NCI-H1694 treated with DMSO at 0.1 percent for 48 hours (cell line): ENCODE data around the gene SARNP.
"Not testable (repeated sequence)": the region's sequence is repeated elsewhere in the genome, so short reads cannot be mapped to it uniquely, and the experiment has no call there.

Experiments used
- DNase-seq: peaks from one replicate; lab custom pipeline; 2025; lab: John Stamatoyannopoulos, UW

SARNP gene

DNA sequence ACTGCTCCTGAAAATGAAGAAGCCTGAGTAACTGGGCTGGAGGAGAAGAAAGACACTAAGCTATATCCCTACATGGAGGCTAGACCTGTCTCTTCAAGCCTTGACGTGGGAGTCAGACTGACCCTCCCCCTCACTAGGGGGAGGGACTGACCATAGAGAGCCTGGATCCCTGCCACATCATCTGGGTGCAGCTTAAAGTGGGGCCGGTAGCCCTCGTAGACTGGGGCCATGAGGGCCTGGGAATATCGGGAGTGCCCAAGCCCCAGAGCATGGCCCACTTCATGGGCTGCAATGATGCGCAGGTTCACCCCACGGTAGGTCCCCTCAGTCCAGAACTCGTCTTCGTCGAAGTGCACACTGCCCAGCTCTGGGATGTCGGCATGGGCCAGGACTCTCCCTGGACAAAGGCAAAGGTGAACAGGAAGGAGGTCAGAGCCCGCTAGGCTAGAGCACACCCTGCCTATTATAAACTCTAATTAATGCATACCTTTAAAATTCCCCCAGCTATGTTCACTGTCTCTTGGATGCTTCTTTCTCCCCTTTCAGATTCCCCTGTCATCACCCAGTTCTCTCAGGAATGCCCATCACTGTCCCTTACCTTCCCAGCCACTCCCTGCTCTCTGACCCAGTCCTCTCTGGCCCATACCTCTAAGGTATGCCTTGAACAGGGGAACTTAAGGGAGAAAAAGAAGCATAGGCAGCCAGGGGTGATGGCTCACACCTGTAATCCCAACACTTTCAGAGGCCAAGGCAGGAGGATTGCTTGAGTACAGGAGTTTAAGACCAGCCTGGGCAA, 22.0 kb upstream of the SARNP start:
- no peak for DNase-seq

DNA sequence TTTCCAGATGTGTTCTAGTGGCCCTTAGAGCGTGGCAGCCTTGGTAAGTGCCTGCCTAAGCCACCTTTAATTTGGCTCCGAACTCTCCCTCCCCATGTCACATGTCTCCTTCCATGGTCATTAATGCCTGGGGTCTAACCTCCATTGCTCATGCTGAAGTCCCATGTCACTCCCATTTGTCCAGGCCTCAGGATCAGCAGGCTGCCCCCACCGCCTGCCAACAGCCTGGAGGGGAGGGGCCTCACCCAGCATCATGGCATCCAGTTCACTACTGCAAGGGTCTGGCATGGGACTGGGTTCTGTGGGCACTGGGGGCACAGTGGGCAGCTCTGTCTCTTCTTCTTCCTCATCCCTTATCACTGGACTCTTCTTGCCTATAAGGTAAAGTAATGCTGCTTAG, 20.8 kb upstream of the SARNP start:
- DNase-seq, result no peak

- DNase-seq, result not testable (repeated sequence)
These were observed 16.9 kb upstream of the SARNP start for GRCh38 chr12:55834400-55834799.

GRCh38 chr12:55833056-55833455, 15.5 kb upstream of the SARNP start:
- no peak for DNase-seq

GRCh38 chr12:55831447-55831815, 13.9 kb upstream of the SARNP start:
- DNase-seq, result no peak

GRCh38 chr12:55830601-55831446, 13.3 kb upstream of the SARNP start:
- DNase-seq, result peak; percentile 4

- DNase-seq, result no peak
These were observed 12.6 kb upstream of the SARNP start for GRCh38 chr12:55829967-55830600.

GRCh38 chr12:55828357-55828756, 10.8 kb upstream of the SARNP start:
- DNase-seq, result no peak

- DNase-seq, result no peak
These were observed 10.3 kb upstream of the SARNP start for GRCh38 chr12:55827806-55828205.

GRCh38 chr12:55824726-55825125, 7.2 kb upstream of the SARNP start:
- DNase-seq, result no peak

DNA sequence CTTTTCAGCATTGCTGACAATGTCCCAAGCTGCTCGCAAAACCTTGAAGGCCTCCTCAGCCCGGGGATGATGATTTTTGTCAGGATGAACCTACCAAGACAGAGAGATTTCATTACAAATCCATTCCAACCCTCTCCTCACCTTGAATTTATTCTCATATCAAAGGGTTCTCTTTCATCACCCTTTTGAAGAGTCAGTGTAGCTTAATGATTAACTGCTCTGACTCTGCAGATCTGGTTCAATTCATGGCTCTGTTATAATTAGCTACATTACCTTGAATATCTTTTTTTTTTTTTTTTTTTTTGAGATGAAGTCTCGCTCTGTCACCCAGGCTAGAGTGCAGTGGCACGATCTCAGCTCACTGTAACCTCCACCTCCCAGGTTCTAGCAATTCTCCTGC, 5.9 kb upstream of the SARNP start:
- DNase-seq, result no peak

DNA sequence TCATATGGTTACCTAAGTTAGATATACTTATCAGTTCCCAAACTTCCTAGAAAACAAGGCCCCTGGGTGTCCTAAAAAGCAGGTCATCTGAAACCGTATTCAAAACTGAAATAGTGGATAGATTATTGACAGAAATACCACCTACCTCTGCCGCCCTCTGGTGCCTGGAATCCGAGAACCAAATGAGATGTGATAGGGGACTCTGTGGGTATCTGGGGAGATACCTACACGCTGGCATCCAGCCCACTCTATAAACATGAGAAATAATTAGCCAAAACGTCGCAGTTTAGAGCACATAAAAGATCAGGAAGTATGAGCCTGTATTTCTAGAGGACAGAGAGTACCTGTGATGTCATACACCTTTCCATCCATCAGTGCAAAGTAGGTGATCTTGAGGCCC, 4.7 kb upstream of the SARNP start:
- DNase-seq, result no peak

- no peak for DNase-seq
These were observed 3.2 kb upstream of the SARNP start for GRCh38 chr12:55820679-55821078.

DNA sequence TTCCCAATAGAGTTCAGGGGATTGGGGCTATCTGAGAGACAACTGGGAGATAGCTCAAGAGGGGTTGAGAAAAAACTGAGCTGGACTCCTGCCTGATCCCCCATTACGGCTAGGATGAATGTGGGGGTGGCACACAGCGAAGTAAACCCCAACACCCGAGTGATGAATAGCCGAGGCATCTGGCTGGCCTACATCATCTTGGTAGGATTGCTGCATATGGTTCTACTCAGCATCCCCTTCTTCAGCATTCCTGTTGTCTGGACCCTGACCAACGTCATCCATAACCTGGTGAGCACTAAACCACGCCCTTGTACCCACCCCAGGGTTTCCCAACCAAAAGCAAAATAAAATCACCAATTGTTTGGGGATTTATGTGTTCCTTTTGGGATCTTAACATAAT, 1.4 kb upstream of the SARNP start:
- no peak for DNase-seq

DNA sequence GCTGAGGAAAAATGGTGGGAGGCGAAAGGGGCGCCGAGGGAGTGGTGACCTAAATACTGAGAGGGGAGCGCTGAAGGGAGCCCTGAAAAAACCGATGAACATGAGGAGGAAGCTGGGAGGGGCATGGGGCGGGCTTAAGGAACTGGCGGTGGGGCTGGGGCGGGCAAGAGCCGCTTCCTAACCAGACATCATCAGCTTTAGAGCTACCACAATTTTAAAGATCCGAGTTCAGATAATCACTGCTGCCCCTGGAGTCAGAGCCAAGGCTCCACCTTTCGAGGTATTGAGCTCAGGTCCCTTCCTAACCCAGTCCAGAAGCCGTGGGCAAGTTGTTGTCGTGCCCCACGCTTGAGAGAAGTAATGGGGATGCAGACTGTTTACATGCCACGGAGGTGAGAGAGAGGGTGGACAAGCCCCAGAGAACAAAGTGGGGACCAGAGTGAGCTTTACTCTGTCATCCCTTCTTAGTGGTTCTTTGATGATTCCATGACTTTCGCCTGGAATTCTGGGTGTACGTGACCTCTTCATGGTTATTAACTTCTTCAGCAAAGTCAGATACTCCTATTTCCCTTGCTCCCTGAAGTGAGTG, 710 bp upstream of the SARNP start:
- DNase-seq, result no peak

- DNase-seq, result no peak
These were observed 611 bp downstream of the SARNP start for GRCh38 chr12:55816881-55817344.

GRCh38 chr12:55815473-55815872, 2.1 kb downstream of the SARNP start:
- no peak for DNase-seq

DNA sequence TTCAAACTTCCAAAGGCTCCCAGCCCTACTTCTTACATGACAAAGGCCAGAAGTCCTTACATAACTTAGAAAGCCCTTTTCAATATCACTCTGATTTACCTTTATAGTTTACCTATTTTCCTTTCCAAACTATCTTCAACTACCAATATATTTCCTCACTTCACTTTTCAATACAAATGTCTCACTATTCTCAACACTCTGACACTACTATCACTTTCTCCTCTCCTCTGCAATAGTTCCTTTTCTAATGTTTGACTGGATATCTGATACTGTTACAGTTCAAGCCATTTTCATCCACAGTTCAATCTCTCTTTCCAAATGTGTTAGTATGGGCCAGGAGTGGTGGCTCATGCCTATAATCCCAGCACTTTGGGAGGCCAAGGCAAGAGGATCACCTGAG, 3.3 kb downstream of the SARNP start:
- DNase-seq, result no peak

DNA sequence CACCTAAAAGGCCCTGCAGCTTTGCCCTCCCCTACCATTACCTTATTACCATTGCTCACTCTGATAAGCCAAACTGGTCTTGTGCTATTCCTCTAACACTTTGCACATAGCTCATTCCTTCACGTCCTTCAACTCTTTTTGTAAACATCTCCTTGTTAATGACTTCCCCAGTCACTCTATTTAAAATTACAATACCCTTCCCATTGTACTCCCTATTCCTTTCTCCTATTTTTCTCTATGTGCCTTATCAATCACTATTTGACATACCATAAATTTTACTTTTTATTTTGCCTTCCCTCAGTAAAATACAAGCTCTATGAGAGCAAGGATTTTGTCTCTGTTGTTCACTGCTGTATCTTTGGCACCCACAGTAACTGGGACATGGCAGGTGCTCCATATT, 5.4 kb downstream of the SARNP start:
- DNase-seq, result no peak

- no peak for DNase-seq
These were observed 8.2 kb downstream of the SARNP start for GRCh38 chr12:55809274-55809673.

- no peak for DNase-seq
These were observed 10.5 kb downstream of the SARNP start for GRCh38 chr12:55806982-55807381.

- no peak for DNase-seq
These were observed 20.0 kb downstream of the SARNP start for GRCh38 chr12:55797550-55797949.
